Measurements from ENCODE around the gene RGS2. TPM values are rescaled to one million over a fixed set of nuclear protein-coding genes. Genes with fewer than 3 reads are reported as not detected.
A peak's percentile ranks its signal among the peaks of the same experiment; 100 is the strongest.

RGS2 gene
- total and polyA plus RNA-seq, 9 of the 15 experiments (the other 6 are each of a cell fraction or from before 2014, with no cell fraction given) = 2.5 to 5.4 (median 3.8) TPM

- TF ChIP-seq CREB3L1 (IDR thresholded peaks at IDR 0.05; ENCODE audit: borderline replicate concordance, low read depth) (no peak; the same call in 1 of the 2 replicates), ZBTB17 (CRISPR knock-in tag; IDR thresholded peaks at IDR 0.05) (0 out of 2 replicates have a peak, but pooled peaks have one; percentile 1), PHF8 (IDR thresholded peaks at IDR 0.05; ENCODE audit: borderline replicate concordance, low read length) (no peak), ILF3 (IDR thresholded peaks at IDR 0.05; ENCODE audit: borderline replicate concordance) (no peak; the same call in 1 of the 2 replicates), EP400 (IDR thresholded peaks at IDR 0.05) (peak; percentile 48), LEF1 (IDR thresholded peaks at IDR 0.05) (no peak), ETV6 (IDR thresholded peaks at IDR 0.05; ENCODE audit: borderline replicate concordance in 1 of 2, low read depth in 2 of 2, low read length in 1 of 2) (no peak), ETV6 (CRISPR knock-in tag; IDR thresholded peaks at IDR 0.05; ENCODE audit: borderline replicate concordance) (no peak), GABPB1 (CRISPR knock-in tag; IDR thresholded peaks at IDR 0.05) (no peak), SAFB2 (IDR thresholded peaks at IDR 0.05; ENCODE audit: borderline replicate concordance, low read depth, low read length, severe bottlenecking) (no peak), PHF20 (IDR thresholded peaks at IDR 0.05; ENCODE audit: partially characterized antibody) (peak; percentile 58), ZC3H8 (IDR thresholded peaks at IDR 0.05) (no peak), CXXC5 (CRISPR knock-in tag; IDR thresholded peaks at IDR 0.05) (no peak), CEBPG (CRISPR knock-in tag; IDR thresholded peaks at IDR 0.05) (no peak), CEBPG (tag; conservative IDR thresholded peaks at IDR 0.05 in 1 of 2, IDR thresholded peaks at IDR 0.05 in 1 of 2) (no peak), RBBP5 (IDR thresholded peaks at IDR 0.05; ENCODE audit: borderline replicate concordance, insufficient read depth, low read length, poor library complexity, severe bottlenecking) (no peak), ZNF75A (CRISPR knock-in tag; IDR thresholded peaks at IDR 0.05) (no peak), POLR2G (IDR thresholded peaks at IDR 0.05; ENCODE audit: low read depth, low read length) (no peak)
- TF ChIP-seq, protein P1, sequence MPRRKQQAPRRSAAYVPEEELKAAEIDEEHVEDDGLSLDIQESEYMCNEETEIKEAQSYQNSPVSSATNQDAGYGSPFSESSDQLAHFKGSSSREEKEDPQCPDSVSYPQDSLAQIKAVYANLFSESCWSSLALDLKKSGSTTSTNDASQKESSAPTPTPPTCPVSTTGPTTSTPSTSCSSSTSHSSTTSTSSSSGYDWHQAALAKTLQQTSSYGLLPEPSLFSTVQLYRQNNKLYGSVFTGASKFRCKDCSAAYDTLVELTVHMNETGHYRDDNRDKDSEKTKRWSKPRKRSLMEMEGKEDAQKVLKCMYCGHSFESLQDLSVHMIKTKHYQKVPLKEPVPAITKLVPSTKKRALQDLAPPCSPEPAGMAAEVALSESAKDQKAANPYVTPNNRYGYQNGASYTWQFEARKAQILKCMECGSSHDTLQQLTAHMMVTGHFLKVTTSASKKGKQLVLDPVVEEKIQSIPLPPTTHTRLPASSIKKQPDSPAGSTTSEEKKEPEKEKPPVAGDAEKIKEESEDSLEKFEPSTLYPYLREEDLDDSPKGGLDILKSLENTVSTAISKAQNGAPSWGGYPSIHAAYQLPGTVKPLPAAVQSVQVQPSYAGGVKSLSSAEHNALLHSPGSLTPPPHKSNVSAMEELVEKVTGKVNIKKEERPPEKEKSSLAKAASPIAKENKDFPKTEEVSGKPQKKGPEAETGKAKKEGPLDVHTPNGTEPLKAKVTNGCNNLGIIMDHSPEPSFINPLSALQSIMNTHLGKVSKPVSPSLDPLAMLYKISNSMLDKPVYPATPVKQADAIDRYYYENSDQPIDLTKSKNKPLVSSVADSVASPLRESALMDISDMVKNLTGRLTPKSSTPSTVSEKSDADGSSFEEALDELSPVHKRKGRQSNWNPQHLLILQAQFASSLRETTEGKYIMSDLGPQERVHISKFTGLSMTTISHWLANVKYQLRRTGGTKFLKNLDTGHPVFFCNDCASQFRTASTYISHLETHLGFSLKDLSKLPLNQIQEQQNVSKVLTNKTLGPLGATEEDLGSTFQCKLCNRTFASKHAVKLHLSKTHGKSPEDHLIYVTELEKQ (CRISPR knock-in tag; IDR thresholded peaks at IDR 0.05) = no peak
- TF ChIP-seq, protein P2, sequence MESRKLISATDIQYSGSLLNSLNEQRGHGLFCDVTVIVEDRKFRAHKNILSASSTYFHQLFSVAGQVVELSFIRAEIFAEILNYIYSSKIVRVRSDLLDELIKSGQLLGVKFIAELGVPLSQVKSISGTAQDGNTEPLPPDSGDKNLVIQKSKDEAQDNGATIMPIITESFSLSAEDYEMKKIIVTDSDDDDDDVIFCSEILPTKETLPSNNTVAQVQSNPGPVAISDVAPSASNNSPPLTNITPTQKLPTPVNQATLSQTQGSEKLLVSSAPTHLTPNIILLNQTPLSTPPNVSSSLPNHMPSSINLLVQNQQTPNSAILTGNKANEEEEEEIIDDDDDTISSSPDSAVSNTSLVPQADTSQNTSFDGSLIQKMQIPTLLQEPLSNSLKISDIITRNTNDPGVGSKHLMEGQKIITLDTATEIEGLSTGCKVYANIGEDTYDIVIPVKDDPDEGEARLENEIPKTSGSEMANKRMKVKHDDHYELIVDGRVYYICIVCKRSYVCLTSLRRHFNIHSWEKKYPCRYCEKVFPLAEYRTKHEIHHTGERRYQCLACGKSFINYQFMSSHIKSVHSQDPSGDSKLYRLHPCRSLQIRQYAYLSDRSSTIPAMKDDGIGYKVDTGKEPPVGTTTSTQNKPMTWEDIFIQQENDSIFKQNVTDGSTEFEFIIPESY (CRISPR knock-in tag; IDR thresholded peaks at IDR 0.05) = 0 out of 2 replicates have a peak, but pooled peaks have one; percentile 74
Observed at GRCh38 chr1:192809307-192810252, 741 bp downstream of the RGS2 start (continued).
